PFSK-1 (cell line): Measurements from ENCODE around the gene MGST2.

ENCODE experiments used
- FOXP2 ChIP-seq: optimal IDR thresholded peaks from 2 replicates; pipeline ENCODE3; 2011; ENCODE audit warnings: borderline replicate concordance, control low read depth, inconsistent platforms; ENCODE audit not compliant: insufficient read depth; ENCODE audit errors: extremely low read length, extremely low read depth
- POLR2AphosphoS5 ChIP-seq: IDR thresholded peaks from 2 replicates; pipeline ENCODE4 v1.6.1; 2012; ENCODE audit warnings: low read depth, mild to moderate bottlenecking, control low read depth, low read length, moderate library complexity
- REST ChIP-seq, 2 experiments: IDR thresholded peaks; 2 replicates each; pipeline versions ENCODE4 v1.6.1 to v1.8.0; 2011 to 2012; ENCODE audit warnings: low read depth in 2 of 2, low read length in 2 of 2, control low read depth in 1 of 2, inconsistent platforms in 1 of 2, mild to moderate bottlenecking in 1 of 2, moderate library complexity in 1 of 2; ENCODE audit not compliant: insufficient read depth in 1 of 2
- SIN3A ChIP-seq: IDR thresholded peaks from 2 replicates; pipeline ENCODE4 v1.6.1; 2012; ENCODE audit warnings: mild to moderate bottlenecking, low read length, moderate library complexity, borderline replicate concordance; ENCODE audit not compliant: insufficient read depth
- TAF1 ChIP-seq: IDR thresholded peaks from 2 replicates; pipeline ENCODE4 v1.6.1; 2012; ENCODE audit warnings: low read length, control low read depth, borderline replicate concordance; ENCODE audit not compliant: insufficient read depth

MGST2 gene

GRCh38 chr4:139740121-139740520 lies 74.5 kb downstream of the MGST2 start:
- TF ChIP-seq FOXP2 = no peak
- TF ChIP-seq SIN3A = no peak
- no peak for TF ChIP-seq POLR2AphosphoS5
- TF ChIP-seq TAF1 = no peak
- no peak for TF ChIP-seq REST (IDR thresholded peaks at IDR 0.05; ENCODE audit: insufficient read depth in 1 of 2, low read depth in 2 of 2, low read length in 2 of 2)

GRCh38 chr4:139740531-139741041 lies 75.0 kb downstream of the MGST2 start:
- TF ChIP-seq REST (IDR thresholded peaks at IDR 0.05; ENCODE audit: insufficient read depth in 1 of 2, low read depth in 2 of 2, low read length in 2 of 2) (0 out of 4 replicates have a peak, but pooled peaks of 1 of the 2 experiments have one; percentile 54), FOXP2 (peak; percentile 56), TAF1 (no peak), POLR2AphosphoS5 (no peak), SIN3A (no peak)

GRCh38 chr4:139743027-139743426 lies 77.4 kb downstream of the MGST2 start:
- no peak for TF ChIP-seq FOXP2
- TF ChIP-seq SIN3A = no peak
- TF ChIP-seq POLR2AphosphoS5 = no peak
- TF ChIP-seq REST (IDR thresholded peaks at IDR 0.05; ENCODE audit: insufficient read depth in 1 of 2, low read depth in 2 of 2, low read length in 2 of 2) = no peak
- no peak for TF ChIP-seq TAF1

- TF ChIP-seq REST (IDR thresholded peaks at IDR 0.05; ENCODE audit: insufficient read depth in 1 of 2, low read depth in 2 of 2, low read length in 2 of 2) = no peak
- TF ChIP-seq POLR2AphosphoS5 = no peak
- no peak for TF ChIP-seq TAF1
- no peak for TF ChIP-seq FOXP2
- no peak for TF ChIP-seq SIN3A
Measured at GRCh38 chr4:139744232-139744631, 78.6 kb downstream of the MGST2 start.

GRCh38 chr4:139745111-139745639 lies 79.6 kb downstream of the MGST2 start:
- TF ChIP-seq POLR2AphosphoS5 (no peak), TAF1 (no peak), SIN3A (no peak), REST (IDR thresholded peaks at IDR 0.05; ENCODE audit: insufficient read depth in 1 of 2, low read depth in 2 of 2, low read length in 2 of 2) (no peak), FOXP2 (no peak)
